ENCODE results near the gene KDM2A. TPM values are rescaled to one million over a fixed set of nuclear protein-coding genes. Genes with fewer than 3 reads are reported as not detected.

The KDM2A gene
- total RNA-seq, 1 donor from 2014 or later = 70.4 TPM

DNA sequence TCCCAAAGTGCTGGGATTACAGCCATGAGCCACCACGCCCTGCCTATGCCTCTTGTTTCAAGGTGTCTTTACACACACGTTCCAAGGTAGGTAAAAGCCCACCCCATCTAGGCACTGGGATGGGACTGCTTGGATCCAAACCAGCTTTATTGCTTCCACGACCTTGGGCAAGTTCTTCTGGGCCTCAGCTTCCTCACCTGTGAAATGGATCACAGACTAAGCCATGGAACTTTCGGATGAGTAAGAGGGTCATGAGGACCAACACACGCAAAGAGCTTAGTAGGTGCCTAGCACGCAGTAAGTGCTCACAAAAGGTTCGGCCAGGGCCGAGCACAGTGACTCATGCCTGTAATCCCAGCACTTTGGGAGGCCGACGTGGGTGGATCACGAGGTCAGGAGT is 46.8 kb upstream of the KDM2A start:
- Mint-ChIP-seq H3K4me3 (ENCODE audit: unreplicated experiment) (no peak overlapping the region), H3K36me3 (ENCODE audit: low read depth, unreplicated experiment) (peaks cover 7% of the 10 kb centered on the region), H3K27me3 (ENCODE audit: low read depth, unreplicated experiment) (peaks cover 4% of the 10 kb centered on the region), H3K9me3 (ENCODE audit: unreplicated experiment) (no peaks in the 10 kb centered on the region), H3K4me1 (ENCODE audit: low read depth, unreplicated experiment) (no peaks in the 10 kb centered on the region), H3K27ac (ENCODE audit: unreplicated experiment) (no peak overlapping the region)
- Histone ChIP-seq H4K20me1 (ENCODE audit: insufficient read depth, low read length) (no peaks in the 10 kb centered on the region), H3K9ac (ENCODE audit: low read length) (no peak overlapping the region), H3K9me3 (ENCODE audit: insufficient read depth, low read depth, low read length) (no peaks in the 10 kb centered on the region), H3K4me2 (ENCODE audit: low read length) (no peak overlapping the region), H3K79me2 (ENCODE audit: insufficient read depth, low read length) (no peaks in the 10 kb centered on the region), H3K4me3 (ENCODE audit: insufficient read depth, low read depth, low read length) (no peak overlapping the region), H2AFZ (ENCODE audit: low read depth, low read length) (no peak overlapping the region), H3K27ac (ENCODE audit: low read depth, low read length) (no peak overlapping the region), H3K27me3 (ENCODE audit: insufficient read depth, low read length) (no peaks in the 10 kb centered on the region), H3K4me1 (ENCODE audit: insufficient read depth, low read length) (peaks cover 4% of the 10 kb centered on the region), H3K36me3 (ENCODE audit: insufficient read depth, low read length) (no peaks in the 10 kb centered on the region)
- DNase-seq (ENCODE audit: low read depth) = no peak
- TF ChIP-seq, protein P1, sequence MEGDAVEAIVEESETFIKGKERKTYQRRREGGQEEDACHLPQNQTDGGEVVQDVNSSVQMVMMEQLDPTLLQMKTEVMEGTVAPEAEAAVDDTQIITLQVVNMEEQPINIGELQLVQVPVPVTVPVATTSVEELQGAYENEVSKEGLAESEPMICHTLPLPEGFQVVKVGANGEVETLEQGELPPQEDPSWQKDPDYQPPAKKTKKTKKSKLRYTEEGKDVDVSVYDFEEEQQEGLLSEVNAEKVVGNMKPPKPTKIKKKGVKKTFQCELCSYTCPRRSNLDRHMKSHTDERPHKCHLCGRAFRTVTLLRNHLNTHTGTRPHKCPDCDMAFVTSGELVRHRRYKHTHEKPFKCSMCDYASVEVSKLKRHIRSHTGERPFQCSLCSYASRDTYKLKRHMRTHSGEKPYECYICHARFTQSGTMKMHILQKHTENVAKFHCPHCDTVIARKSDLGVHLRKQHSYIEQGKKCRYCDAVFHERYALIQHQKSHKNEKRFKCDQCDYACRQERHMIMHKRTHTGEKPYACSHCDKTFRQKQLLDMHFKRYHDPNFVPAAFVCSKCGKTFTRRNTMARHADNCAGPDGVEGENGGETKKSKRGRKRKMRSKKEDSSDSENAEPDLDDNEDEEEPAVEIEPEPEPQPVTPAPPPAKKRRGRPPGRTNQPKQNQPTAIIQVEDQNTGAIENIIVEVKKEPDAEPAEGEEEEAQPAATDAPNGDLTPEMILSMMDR (IDR thresholded peaks at IDR 0.05; ENCODE audit: insufficient read depth, low read depth, low read length) = no peak
- no peak for TF ChIP-seq EZH2 (IDR thresholded peaks at IDR 0.05; ENCODE audit: insufficient read depth, low read length)
- no peak for FAIRE-seq

DNA sequence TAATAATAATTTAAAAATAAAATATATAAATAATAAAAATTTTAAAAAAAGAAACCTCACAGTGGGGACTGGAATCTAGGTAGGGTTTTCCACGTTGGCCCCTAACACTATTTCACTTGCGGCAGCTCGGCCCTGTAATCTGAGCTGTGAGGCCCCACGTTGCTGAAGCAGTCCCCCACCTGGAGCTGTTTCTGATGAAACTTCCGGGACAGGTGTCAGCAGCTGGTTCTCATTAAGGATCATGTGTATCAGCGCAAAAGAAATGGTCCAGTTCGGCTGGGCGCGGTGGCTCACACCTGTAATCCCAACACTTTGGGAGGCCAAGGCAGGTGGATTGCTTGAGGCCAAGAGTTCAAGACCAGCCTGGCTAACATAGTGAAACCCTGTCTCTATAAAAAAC is 45.2 kb upstream of the KDM2A start:
- Histone ChIP-seq H3K4me2 (ENCODE audit: low read length) (no peak overlapping the region), H3K27me3 (ENCODE audit: insufficient read depth, low read length) (no peaks in the 10 kb centered on the region), H4K20me1 (ENCODE audit: insufficient read depth, low read length) (no peaks in the 10 kb centered on the region), H3K79me2 (ENCODE audit: insufficient read depth, low read length) (no peaks in the 10 kb centered on the region), H3K9ac (ENCODE audit: low read length) (no peak overlapping the region), H2AFZ (ENCODE audit: low read depth, low read length) (no peak overlapping the region), H3K9me3 (ENCODE audit: insufficient read depth, low read depth, low read length) (no peaks in the 10 kb centered on the region), H3K4me1 (ENCODE audit: insufficient read depth, low read length) (peaks cover 8% of the 10 kb centered on the region), H3K4me3 (ENCODE audit: insufficient read depth, low read depth, low read length) (no peak overlapping the region), H3K36me3 (ENCODE audit: insufficient read depth, low read length) (no peaks in the 10 kb centered on the region), H3K27ac (ENCODE audit: low read depth, low read length) (no peak overlapping the region)
- Mint-ChIP-seq H3K27ac (ENCODE audit: unreplicated experiment) (no peak overlapping the region), H3K4me3 (ENCODE audit: unreplicated experiment) (no peak overlapping the region), H3K27me3 (ENCODE audit: low read depth, unreplicated experiment) (peaks cover 4% of the 10 kb centered on the region), H3K9me3 (ENCODE audit: unreplicated experiment) (no peaks in the 10 kb centered on the region), H3K4me1 (ENCODE audit: low read depth, unreplicated experiment) (no peaks in the 10 kb centered on the region), H3K36me3 (ENCODE audit: low read depth, unreplicated experiment) (peaks cover 6% of the 10 kb centered on the region)
- FAIRE-seq = no peak
- no peak for TF ChIP-seq EZH2 (IDR thresholded peaks at IDR 0.05; ENCODE audit: insufficient read depth, low read length)
- TF ChIP-seq, protein P1 (IDR thresholded peaks at IDR 0.05; ENCODE audit: insufficient read depth, low read depth, low read length) = no peak
- DNase-seq (ENCODE audit: low read depth) = no peak

DNA sequence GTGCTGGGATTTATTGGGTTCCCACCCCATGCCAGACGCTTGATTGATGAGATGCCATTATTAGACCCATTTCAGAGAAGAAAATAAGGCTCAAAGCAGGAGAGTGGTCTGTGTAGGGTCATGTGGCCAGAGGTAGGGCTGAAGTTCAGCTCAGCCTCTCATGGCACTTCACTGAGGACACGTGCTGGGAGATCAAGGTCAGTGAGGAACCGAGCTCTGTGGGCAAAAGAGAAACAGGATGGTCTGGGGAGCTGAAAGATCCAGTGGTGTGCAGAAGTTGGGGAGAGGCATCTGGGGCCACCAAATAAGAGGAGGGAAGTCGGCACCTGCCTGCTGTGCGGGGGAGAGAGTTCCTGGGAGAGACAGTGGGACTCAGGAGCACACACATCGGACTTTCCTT is 42.9 kb upstream of the KDM2A start:
- H4K20me1 ChIP-seq (ENCODE audit: insufficient read depth, low read length) = no peaks in the 10 kb centered on the region
- no peak overlapping the region for H3K27ac Mint-ChIP-seq (ENCODE audit: unreplicated experiment)
- H3K9me3 Mint-ChIP-seq (ENCODE audit: unreplicated experiment) = no peaks in the 10 kb centered on the region
- no peaks in the 10 kb centered on the region for H3K36me3 ChIP-seq (ENCODE audit: insufficient read depth, low read length)
- no peaks in the 10 kb centered on the region for H3K9me3 ChIP-seq (ENCODE audit: insufficient read depth, low read depth, low read length)
- no peak overlapping the region for H3K4me3 ChIP-seq (ENCODE audit: insufficient read depth, low read depth, low read length)
- no peak overlapping the region for H3K9ac ChIP-seq (ENCODE audit: low read length)
- FAIRE-seq = no peak
- H3K4me1 ChIP-seq (ENCODE audit: insufficient read depth, low read length) = peaks cover 8% of the 10 kb centered on the region
- H3K4me3 Mint-ChIP-seq (ENCODE audit: unreplicated experiment) = no peak overlapping the region
- TF ChIP-seq EZH2 (IDR thresholded peaks at IDR 0.05; ENCODE audit: insufficient read depth, low read length) = no peak
- TF ChIP-seq, protein P1 (IDR thresholded peaks at IDR 0.05; ENCODE audit: insufficient read depth, low read depth, low read length) = no peak
- no peak overlapping the region for H2AFZ ChIP-seq (ENCODE audit: low read depth, low read length)
- DNase-seq (ENCODE audit: low read depth) = no peak
- H3K36me3 Mint-ChIP-seq (ENCODE audit: low read depth, unreplicated experiment) = peaks cover 6% of the 10 kb centered on the region
- no peaks in the 10 kb centered on the region for H3K79me2 ChIP-seq (ENCODE audit: insufficient read depth, low read length)
- H3K27ac ChIP-seq (ENCODE audit: low read depth, low read length) = no peak overlapping the region
- no peak overlapping the region for H3K4me2 ChIP-seq (ENCODE audit: low read length)
- H3K4me1 Mint-ChIP-seq (ENCODE audit: low read depth, unreplicated experiment) = peaks cover 4% of the 10 kb centered on the region
- H3K27me3 Mint-ChIP-seq (ENCODE audit: low read depth, unreplicated experiment) = no peaks in the 10 kb centered on the region
- H3K27me3 ChIP-seq (ENCODE audit: insufficient read depth, low read length) = no peaks in the 10 kb centered on the region

Measured in astrocyte (in vitro differentiated cells and primary cell).